ENCODE measurements around the gene CD96.

Gene CD96

DNA sequence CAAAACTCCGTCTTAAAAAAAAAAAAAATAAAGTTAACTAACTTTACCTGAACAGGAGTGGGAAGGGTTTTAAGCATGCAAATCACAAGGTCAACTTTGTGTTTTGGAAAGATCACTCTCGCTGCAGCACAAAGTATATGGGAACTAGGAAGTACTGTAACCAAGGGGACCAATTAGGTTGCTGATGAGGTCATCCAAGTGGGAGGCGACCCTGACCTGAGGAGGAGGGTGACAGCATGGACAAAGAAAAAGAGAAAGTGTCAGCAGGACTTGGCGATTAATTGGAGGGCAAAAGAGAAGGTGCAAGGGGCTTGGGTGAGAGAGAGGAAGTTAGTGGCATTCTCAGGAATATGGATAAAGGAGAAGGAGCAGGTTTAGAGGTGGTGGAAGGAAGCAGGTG is 142.6 kb downstream of the CD96 start:
- no peak for DNase-seq

- no peak for DNase-seq
These were observed 146.3 kb downstream of the CD96 start for GRCh38 chr3:111688190-111688800.

DNA sequence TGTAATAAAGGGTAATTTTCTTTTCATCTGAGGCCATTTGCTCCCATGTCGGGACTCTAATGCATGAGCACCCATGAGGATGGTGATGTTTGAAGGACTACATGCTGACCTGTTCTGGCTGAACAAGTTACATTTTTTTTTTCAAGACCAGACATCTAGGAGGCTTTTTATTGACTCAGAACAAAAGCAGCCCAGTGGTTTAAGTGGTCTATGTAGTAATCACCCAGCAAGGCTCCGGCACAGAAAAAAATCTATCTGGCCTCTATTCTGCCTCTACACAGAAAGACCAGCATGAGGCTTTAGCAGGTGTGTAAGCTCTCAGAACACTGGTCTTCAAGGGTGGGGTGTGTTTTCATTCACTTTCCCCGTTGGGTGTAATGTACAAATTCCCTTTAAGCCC is 148.2 kb downstream of the CD96 start:
- peak in 1 of 2 experiments; percentile 15 for DNase-seq

DNA sequence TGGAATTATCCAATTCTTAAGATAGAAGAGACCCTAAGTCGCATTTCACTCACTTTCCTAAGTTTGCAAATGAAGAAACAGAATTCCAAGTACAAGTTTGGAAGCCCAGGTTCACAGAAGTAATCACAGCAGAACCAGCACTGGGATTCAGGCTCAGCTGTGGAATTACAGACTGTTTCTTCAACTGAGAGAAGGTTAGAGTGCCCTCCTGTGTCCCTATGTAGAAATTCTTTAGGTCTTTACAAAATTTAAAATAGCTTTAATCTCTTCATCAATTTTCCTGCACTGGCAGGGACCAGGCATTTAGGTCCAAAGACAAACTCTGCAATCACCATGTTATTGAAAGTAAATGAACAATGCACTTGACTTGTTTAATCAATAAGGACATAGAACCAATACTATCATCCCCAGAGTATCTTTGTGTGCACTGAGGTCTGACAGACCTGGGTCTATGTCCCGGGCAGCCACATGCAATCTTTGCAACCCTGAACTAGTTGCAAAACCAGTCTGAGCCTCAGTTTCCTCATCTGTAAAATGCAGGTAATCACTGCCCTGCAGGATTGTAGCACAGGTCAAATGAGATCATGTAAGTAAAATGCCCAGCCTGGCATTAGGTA is 149.4 kb downstream of the CD96 start:
- DNase-seq: peak; percentile 14 to 78

DNA sequence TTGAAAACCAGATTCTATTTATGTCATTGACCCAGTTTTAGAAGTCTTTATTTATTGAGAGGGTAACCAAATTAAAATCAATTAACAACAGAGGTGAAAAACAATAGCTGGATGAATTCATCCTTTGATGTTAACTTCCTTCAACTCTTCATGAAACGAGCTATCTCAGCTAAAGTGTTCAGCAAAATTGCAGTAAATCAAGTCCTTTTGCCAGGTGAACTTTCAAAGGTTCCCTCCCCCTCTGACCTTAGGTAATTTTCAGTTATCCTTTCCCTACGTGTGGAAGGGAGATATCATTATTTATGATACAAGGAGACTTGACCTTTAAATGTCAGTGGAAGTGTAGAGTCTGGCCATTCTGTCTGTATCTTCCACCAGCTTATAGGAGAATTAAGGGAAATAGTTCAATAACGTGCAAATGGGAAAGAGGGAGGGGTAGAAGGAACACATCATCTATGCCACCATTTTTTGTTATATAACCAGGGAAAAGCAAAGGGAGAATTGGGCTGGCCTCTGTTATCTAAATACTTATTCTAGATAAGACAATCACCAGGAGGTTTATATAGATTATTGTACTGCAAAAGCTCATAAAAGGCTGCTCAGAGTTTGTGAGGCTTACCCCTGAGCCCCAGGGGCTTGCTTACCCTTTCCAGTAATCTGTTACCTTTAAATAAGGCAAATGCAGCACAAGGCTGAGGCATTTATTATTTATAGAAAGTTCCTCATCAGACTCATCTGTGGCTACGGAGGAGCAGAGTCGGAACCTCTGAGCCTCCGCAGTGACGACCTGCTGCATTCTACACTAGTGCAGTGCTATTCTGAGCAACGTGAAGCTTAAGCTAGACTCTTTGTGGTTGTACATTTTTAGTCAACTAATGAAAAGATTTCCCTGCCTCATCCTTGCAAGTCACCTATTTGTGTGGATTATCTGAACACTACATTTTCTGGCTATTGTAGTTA is 150.9 kb downstream of the CD96 start:
- DNase-seq: no peak

DNA sequence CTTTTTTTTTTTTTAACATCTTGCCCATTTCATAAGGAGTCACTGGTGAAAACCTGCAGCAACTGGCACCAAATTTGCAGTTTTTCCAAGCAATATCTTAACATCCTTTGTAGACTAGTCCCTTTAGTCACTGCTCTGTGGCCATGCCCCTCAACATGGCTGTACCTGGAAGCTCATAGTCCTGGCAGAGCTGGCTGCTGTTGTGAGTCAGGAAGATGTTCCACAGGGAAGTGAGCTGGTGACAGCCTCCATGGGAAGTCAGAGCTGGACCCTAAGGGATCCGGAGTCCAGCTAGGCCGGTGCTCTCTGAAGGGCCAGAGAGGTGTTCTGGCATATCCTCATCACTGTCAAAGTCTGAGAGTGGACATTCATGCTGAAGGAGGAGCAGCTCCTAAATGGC is 152.5 kb downstream of the CD96 start:
- DNase-seq: no peak

DNA sequence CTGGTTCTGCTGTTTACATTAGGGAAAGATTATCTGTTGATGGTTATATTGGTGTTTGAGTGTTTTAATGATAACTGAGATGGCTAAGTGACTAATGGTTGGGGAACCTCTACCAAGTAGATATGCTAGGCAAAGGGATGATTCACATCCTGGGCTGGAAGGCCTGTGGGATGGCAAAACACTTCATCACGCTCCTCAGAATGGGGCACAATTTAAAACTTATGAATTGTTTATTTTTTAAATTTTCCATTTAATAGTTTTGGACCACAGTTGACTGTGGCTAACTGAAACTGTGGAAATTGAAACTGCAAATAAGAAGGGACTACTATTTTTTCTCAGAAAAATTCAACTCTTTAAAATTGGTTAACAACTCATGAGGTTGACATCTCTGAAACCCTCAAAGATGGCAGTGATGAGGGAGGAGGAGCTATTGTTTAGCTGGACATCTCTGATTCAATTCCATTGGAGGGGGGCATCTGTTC is 153.7 kb downstream of the CD96 start:
- DNase-seq: peak; percentile 23 to 85

- DNase-seq: no peak
These were observed 158.1 kb downstream of the CD96 start for GRCh38 chr3:111700054-111700453.

GRCh38 chr3:111701292-111701906 is 159.4 kb downstream of the CD96 start:
- DNase-seq: no peak

All from SW 1271 (cell line).